HepG2 (cell line): ENCODE measurements around the gene LRRC32. TPM values are rescaled to one million over a fixed set of nuclear protein-coding genes. Genes with fewer than 3 reads are reported as not detected.

Source experiments
- ATAC-seq: fragments of 200-7000 bp; cut with Tn5 transposase; 3 replicates; pipeline ENCODE4 v1.9.1; 2020; ENCODE audit warnings: mild to moderate bottlenecking, moderate library complexity
- BruUV-seq: library from RNA; stranded (reverse); fragments of 400-500 nt; replicated peaks from 2 replicates; lab custom pipeline; 2021; lab: Mats Ljungman, UMichigan
- CTCF ChIA-PET: fragments of 300-600 bp; formaldehyde crosslinking; extraction: SDS; loops from one replicate; lab custom pipeline; 2021; ENCODE audit warnings: low total read pairs, inconsistent platforms, low intra/inter-chr PET ratio; lab: Yijun Ruan, JAX
- POLR2A ChIA-PET: fragments of 350-600 bp; sonication (Branson Sonifier 250); formaldehyde crosslinking; loops from one replicate; lab custom pipeline; 2020; ENCODE audit warnings: antibody characterized with exemption, inconsistent platforms; lab: Yijun Ruan, JAX
- DNase-seq: peaks from one replicate; pipeline ENCODE4 v3.0.0-alpha.2; 2015; ENCODE audit warnings: low spot score
- FAIRE-seq: peaks from 3 replicates; lab custom pipeline; 2011; peaks lifted over from hg19 to GRCh38; lab: Jason Lieb, UNC
- H2AFZ ChIP-seq: one replicate; pipeline ENCODE4 v1.6.1; 2011; ENCODE audit warnings: low read length, inconsistent platforms
- H3K27ac ChIP-seq: fragments of 300-600 bp; 3 replicates; pipeline ENCODE4 v1.8.0; 2011; ENCODE audit warnings: mixed run types, mild to moderate bottlenecking, mixed read lengths, low read length, inconsistent platforms; ENCODE audit not compliant: insufficient read depth; ENCODE audit errors: extremely low read length
- H3K27me3 ChIP-seq, 2 experiments: fragments of 200-600 bp in 1 of 2; 2 replicates in 1 of 2; 3 replicates in 1 of 2; pipeline versions ENCODE4 v1.6.0 to v1.8.0; 2011; ENCODE audit warnings: low read length in 2 of 2, mild to moderate bottlenecking in 2 of 2, moderate library complexity in 2 of 2, inconsistent platforms in 1 of 2; ENCODE audit not compliant: insufficient read depth in 2 of 2, control insufficient read depth in 1 of 2
- H3K36me3 ChIP-seq, 2 experiments: fragments of 200-600 bp in 1 of 2; replicated peaks in 1 of 2; 2 replicates in 1 of 2; 3 replicates in 1 of 2; pipeline versions ENCODE4 v1.5.1 to v1.8.0; 2011; ENCODE audit warnings: low read length in 2 of 2, inconsistent platforms in 1 of 2; ENCODE audit not compliant: insufficient read depth in 2 of 2, control insufficient read depth in 1 of 2
- H3K4me1 ChIP-seq: 2 replicates; pipeline ENCODE4 v1.5.1; 2012; ENCODE audit warnings: low read length, inconsistent platforms; ENCODE audit not compliant: insufficient read depth
- H3K4me2 ChIP-seq: 2 replicates; pipeline ENCODE4 v1.6.0; 2011; ENCODE audit warnings: low read depth, low read length, inconsistent platforms
- H3K4me3 ChIP-seq, 3 experiments: fragments of 200-600 bp in 1 of 3; sonication (generic), shearing (Covaris generic) in 1 of 3; replicated peaks in 1 of 3; 2 replicates each; pipeline ENCODE4 v1.5.1; 2011 to 2016; ENCODE audit warnings: low read length in 3 of 3, inconsistent platforms in 2 of 3, low read depth in 2 of 3, mild to moderate bottlenecking in 2 of 3, control low read depth in 1 of 3, mixed read lengths in 1 of 3; ENCODE audit not compliant: insufficient read depth in 1 of 3
- H3K79me2 ChIP-seq: one replicate; pipeline ENCODE4 v1.6.1; 2011; ENCODE audit warnings: low read length, inconsistent platforms; ENCODE audit not compliant: insufficient read depth
- H3K9ac ChIP-seq: 2 replicates; pipeline ENCODE4 v1.6.0; 2011; ENCODE audit warnings: mild to moderate bottlenecking, low read depth, low read length, inconsistent platforms; ENCODE audit not compliant: insufficient read depth
- H3K9me3 ChIP-seq: 2 replicates; pipeline ENCODE4 v1.5.1; 2012; ENCODE audit warnings: mild to moderate bottlenecking, low read length
- H4K20me1 ChIP-seq: 2 replicates; pipeline ENCODE4 v1.6.0; 2011; ENCODE audit warnings: inconsistent platforms, mild to moderate bottlenecking, low read length, moderate library complexity; ENCODE audit not compliant: insufficient read depth
- CENPT ChIP-seq: sonication (generic); formaldehyde crosslinking; IDR thresholded peaks from 2 replicates; pipeline ENCODE4 v1.8.0; 2022; ENCODE audit warnings: low read depth, mild to moderate bottlenecking, moderate library complexity, missing genetic modification reagents
- GFI1 ChIP-seq: sonication (generic); formaldehyde crosslinking; IDR thresholded peaks from 2 replicates; pipeline ENCODE4 v1.5.0; 2020; ENCODE audit warnings: missing genetic modification reagents, mild to moderate bottlenecking, borderline replicate concordance
- HOXA5 ChIP-seq: sonication (generic); formaldehyde crosslinking; IDR thresholded peaks from 2 replicates; pipeline ENCODE4 v1.4.0; 2020; ENCODE audit warnings: missing genetic modification reagents
- MAX ChIP-seq: IDR thresholded peaks from 2 replicates; pipeline ENCODE4 v1.6.1; 2012; ENCODE audit warnings: inconsistent platforms
- MYC ChIP-seq: sonication (generic); formaldehyde crosslinking; IDR thresholded peaks from 2 replicates; pipeline ENCODE4 v1.9.0; 2021; ENCODE audit warnings: missing genetic modification reagents, borderline replicate concordance
- TMF1 ChIP-seq: sonication (generic); formaldehyde crosslinking; IDR thresholded peaks from 2 replicates; pipeline ENCODE4 v1.8.1; 2022; ENCODE audit warnings: low read depth, missing genetic modification reagents
- WIZ ChIP-seq: sonication (generic); formaldehyde crosslinking; IDR thresholded peaks from 2 replicates; pipeline ENCODE4 v1.5.1; 2020; ENCODE audit warnings: mild to moderate bottlenecking, missing genetic modification reagents
- ZKSCAN8 ChIP-seq: IDR thresholded peaks from 2 replicates; pipeline ENCODE4 v1.6.1; 2016; ENCODE audit warnings: borderline replicate concordance, missing genetic modification reagents, missing compliant biosample characterization
- ZNF432 ChIP-seq: sonication (generic); formaldehyde crosslinking; IDR thresholded peaks from 2 replicates; pipeline ENCODE4 v1.5.0; 2020; ENCODE audit warnings: missing genetic modification reagents, mild to moderate bottlenecking, borderline replicate concordance
- ZNF468 ChIP-seq: sonication (generic); formaldehyde crosslinking; IDR thresholded peaks from 2 replicates; pipeline ENCODE4 v1.8.0; 2022; ENCODE audit warnings: mild to moderate bottlenecking, moderate library complexity, missing genetic modification reagents
- ZNF710 ChIP-seq: sonication (generic); formaldehyde crosslinking; IDR thresholded peaks from 2 replicates; pipeline ENCODE4 v1.5.0; 2020; ENCODE audit warnings: mild to moderate bottlenecking, missing genetic modification reagents, borderline replicate concordance
- WGBS: methylation state at CpG from one replicate; pipeline ENCODE4 v1.1.6; 2017; ENCODE audit warnings: low lambda C conversion rate; 5-methylcytosine and 5-hydroxymethylcytosine counted together
- in situ Hi-C: cut with HindIII; loops from 2 replicates; pipeline ENCODE4 v1.10.0; 2017; ENCODE audit warnings: low pct_unique_long_range_greater_than_20kb; ENCODE audit not compliant: extremely low pct_ligation_motif_present
- intact Hi-C: fragments of 100-400 bp; cut with micrococcal nuclease; formaldehyde crosslinking; loops from one replicate; pipeline ENCODE4 v1.10.0; 2022; ENCODE audit not compliant: unreplicated experiment
- polyA plus RNA-seq, 8 experiments: library from polyadenylated mRNA; depleted of rRNA in 3 of 8; stranded (reverse) in 7 of 8; unstranded in 1 of 8; fragments of >200 nt; fragmentation: Illumina TruSeq in 4 of 8; extraction: Trizol in 4 of 8; gene quantifications; 2 replicates each; pipeline versions ENCODE4 v1.2.1 to v1.2.3, GENCODE V29; 2011 to 2016; ENCODE audit warnings: low read depth in 4 of 8, missing spikeins in 1 of 8, mixed read lengths in 1 of 8; ENCODE audit not compliant: insufficient read depth in 1 of 8
- total RNA-seq, 5 experiments: library from RNA; depleted of rRNA; stranded (reverse); fragments of >200 nt; fragmentation: Illumina TruSeq; extraction: Trizol; gene quantifications; 2 replicates each; pipeline ENCODE4 v1.2.3, GENCODE V29; 2016; ENCODE audit warnings: low read depth in 1 of 5

The LRRC32 gene
- total and polyA plus RNA-seq, 2 of the 13 experiments (the other 11 are each of a cell fraction or from before 2014, with no cell fraction given) = 0.07 TPM; not detected in 1

GRCh38 chr11:76663912-76664440, 6.6 kb downstream of the LRRC32 start:
- Histone ChIP-seq H3K4me2 (no peak overlapping the region), H3K36me3 (no peaks in the 10 kb centered on the region), H3K27ac (no peak overlapping the region), H3K9me3 (no peaks in the 10 kb centered on the region), H3K79me2 (no peaks in the 10 kb centered on the region), H3K27me3 (peaks cover 2 to 66% of the 10 kb centered on the region in 2 experiments; a peak in 4 of 5 replicates), H3K4me1 (no peaks in the 10 kb centered on the region), H2AFZ (no peak overlapping the region), H3K9ac (no peak overlapping the region), H4K20me1 (no peaks in the 10 kb centered on the region), H3K4me3 (no peak overlapping the region)
- no peak for ATAC-seq
- in situ Hi-C loops (no loop called here), intact Hi-C loops (no loop called here)
- no peak for DNase-seq
- no TSS peak for BruUV-seq
- ChIA-PET CTCF (no interaction called here), POLR2A (no interaction called here)
- whole genome bisulfite sequencing = 50% methylated on average over 3 of the region's 7 CpGs
- FAIRE-seq = no peak
- TF ChIP-seq TMF1 (CRISPR knock-in tag) (no peak), WIZ (no peak), ZNF432 (CRISPR knock-in tag) (no peak), CENPT (CRISPR knock-in tag) (no peak), MAX (no peak), GFI1 (CRISPR knock-in tag) (no peak), ZKSCAN8 (no peak), ZNF468 (CRISPR knock-in tag) (no peak), ZNF710 (CRISPR knock-in tag) (no peak), HOXA5 (CRISPR knock-in tag) (no peak), MYC (CRISPR knock-in tag) (no peak)
